Left renal cortex interstitium (tissue), 4 donors: ENCODE results near the gene SLC38A9. TPM values are rescaled to one million over a fixed set of nuclear protein-coding genes. Genes with fewer than 3 reads are reported as not detected.

Experiments used
- DNase-seq, 4 donors: peaks; one replicate each; pipeline ENCODE4 v3.0.0-alpha.2; 2013; ENCODE audit warnings: low read depth in 4 of 4, low spot score in 2 of 4, missing footprints in 1 of 4
- polyA plus RNA-seq, 4 donors: library from polyadenylated mRNA; unstranded; fragments of 120-200 nt; gene quantifications; one replicate each; pipeline ENCODE4 v1.2.1, GENCODE V29; 2013; ENCODE audit not compliant: insufficient read length in 4 of 4

The SLC38A9 gene
- polyA plus RNA-seq, 4 donors, result 25.9 to 35.4 (median 32.4) TPM

DNA sequence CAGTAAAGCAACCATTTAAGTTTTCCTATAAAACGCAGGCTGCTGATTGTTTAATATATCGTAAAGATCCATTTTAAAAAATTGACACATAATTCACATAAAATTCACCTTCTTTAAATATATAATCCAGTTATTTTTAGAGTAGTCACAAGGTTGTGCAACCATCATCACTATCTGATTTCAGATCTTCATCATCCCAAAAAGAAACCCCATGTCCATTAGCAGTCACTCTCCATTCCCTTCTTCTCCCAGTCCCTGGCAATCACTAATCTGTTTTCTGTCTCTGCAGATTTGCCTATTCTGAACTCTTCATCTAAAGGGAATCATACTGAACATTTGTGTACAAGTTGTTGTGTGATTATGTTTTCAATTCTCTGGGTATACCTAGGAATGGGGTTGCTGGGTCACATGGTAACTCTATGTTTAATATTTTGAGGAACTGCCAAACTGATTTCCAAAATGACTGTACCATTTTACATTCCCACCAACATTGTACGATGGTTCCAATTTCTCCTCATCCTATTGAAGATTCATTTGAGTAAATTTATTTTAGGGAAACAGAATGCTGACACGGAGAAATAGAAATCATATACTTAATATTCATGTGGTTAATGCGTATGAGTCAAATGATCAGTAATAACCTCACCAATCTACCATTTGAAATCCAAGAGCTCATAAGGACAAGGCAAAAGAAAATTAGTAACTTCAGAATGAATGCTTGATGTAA lies 119.6 kb downstream of the SLC38A9 start:
- no peak for DNase-seq

GRCh38 chr5:55591686-55592085 lies 120.4 kb downstream of the SLC38A9 start:
- no peak for DNase-seq

DNA sequence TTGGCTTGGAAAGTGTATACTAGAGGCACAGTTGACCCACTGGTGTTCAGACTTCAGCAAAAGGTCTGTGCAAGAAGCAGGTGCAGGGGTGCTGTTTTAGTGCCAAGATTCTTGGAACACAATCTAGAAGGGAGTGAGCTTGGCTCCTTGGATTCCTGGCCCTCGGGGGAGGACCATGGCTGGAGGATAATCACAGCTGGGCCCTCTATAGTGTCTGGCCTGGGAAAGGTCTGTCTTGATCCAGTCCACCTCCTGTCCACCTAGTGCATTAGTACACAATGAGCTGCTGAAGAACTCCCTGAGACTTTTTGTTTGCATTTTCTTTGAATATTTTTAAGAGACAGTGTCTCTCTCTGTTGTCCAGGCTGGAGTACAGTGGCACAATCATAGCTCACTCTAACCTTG lies 126.9 kb downstream of the SLC38A9 start:
- DNase-seq, result no peak

DNA sequence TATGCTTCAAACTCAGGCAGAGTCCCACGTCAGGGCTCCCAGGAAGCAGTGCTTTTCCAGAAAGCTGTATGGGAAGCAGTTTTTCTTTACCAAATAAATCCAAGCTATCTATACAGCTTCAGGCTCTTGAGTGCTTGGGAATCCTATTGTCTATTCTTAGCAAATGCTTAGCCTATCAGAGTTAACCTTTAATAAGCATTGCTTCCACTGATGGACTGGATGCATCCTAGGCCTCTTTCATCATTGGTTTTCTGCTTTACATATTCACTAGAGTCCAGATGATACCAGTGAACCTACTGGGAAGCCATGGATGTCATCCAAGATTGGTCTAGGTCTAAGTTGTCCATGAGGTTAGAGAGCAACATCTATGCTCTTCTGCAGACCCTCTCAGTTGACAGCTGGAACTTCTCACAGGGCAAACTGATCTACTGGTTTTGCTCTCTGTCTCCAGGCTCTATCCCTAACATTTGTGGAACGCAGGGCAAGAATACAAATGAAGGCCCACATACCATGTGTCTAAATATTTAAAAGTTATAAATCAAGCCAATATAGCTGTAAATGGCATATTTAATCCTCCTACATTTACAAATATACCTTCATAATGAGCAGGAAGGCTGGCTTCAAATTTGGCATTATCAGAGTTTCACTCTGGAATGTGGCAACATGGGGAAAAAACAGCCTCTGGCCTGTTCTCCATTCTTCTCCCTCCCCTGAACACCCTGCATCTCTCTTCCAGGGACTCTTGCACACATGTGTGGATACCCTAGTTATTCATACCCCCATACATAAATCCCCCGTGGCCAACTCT lies 127.5 kb downstream of the SLC38A9 start:
- DNase-seq, result no peak

DNA sequence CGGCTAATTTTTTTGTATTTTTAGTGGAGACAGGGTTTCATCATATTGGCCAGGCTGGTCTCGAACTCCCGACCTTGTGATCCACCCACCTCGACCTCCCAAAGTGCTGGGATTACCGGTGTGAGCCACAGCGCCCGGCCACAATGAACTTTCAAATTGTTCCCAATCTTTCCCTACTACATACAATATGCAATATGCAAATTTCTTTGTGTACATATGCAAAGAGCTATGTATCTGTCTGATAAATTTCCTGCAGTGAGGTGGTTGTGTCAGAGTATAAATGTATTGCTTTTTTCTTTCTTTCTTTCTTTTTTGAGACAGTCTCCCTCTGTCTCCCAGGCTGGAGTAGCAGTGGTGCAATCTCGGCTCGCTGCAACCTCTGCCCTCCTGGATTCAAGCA lies 128.5 kb downstream of the SLC38A9 start:
- DNase-seq, result no peak

DNA sequence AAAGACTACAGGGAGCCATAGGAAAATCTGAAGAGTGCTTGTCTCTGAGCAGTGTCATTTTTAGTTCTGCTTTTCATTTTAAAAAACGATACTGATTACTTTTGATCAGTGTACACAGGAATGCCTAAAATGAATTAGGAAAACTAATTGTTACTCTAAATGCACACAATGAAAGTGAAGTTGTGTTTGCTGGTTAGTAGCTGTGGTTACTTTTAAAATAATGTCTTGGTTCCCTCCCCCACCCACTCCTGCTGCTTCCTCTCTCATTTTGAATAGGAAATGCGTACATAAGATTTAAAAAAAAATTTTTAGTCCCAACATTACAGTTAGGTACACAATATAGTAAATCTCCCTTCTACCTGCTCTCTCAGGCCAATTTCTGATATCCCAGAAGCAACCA lies 129.9 kb downstream of the SLC38A9 start:
- DNase-seq, result no peak

DNA sequence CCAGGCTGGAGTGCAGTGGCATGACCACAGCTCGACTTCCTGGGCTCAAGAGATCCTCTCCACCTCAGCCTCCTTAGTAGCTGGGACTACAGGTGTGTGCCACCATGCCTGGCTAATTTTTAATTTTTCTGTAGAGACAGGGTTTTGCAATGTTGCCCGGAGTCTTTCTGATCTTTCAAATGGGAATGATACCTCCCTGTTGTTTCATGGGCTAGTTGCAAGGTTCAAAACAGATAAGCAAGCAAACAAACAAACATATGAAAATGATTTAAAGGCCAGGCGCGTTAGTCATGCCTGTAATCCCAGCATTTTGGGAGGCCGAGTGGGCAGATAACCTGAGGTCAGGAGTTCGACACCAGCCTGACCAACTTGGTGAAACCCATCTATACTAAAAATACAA lies 132.1 kb downstream of the SLC38A9 start:
- no peak for DNase-seq

- no peak for DNase-seq
Measured at GRCh38 chr5:55578771-55579170, 133.4 kb downstream of the SLC38A9 start.

GRCh38 chr5:55577353-55578060 lies 134.6 kb downstream of the SLC38A9 start:
- no peak for DNase-seq

DNA sequence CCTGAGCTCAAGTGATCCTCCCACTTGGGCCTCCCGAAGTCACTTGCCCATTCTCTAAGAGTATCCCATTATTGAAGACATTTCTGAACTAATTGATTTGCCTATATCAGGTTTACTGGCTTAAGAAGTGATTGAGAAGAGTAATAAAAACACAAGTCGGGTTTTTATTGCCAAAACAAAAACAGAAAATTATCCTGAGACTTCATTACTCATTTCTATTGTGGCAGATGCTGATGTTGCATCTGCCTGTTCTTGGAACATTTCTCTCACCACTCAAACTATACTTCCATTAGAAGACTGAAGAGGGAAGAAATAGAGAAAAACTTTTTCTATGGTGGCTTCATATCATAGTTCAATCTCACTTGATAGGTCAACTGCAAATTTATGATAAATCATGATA lies 135.5 kb downstream of the SLC38A9 start:
- no peak for DNase-seq

Other genes with a start within 250 kb of the SLC38A9 start
- gene PLPP1, start 177.4 kb downstream of the SLC38A9 start, polyA plus RNA-seq, result 100 to 1,000 TPM in 1 of 4 donors, 10 to 100 TPM in 3; 79.4 to 101 (median 89.7) TPM
- gene DDX4, start 25.7 kb upstream of the SLC38A9 start, polyA plus RNA-seq, result under 1 TPM in 1 of 4 donors, not detected in 3; 0.06 TPM
- gene IL31RA, start 139.0 kb upstream of the SLC38A9 start, polyA plus RNA-seq, result under 1 TPM; 0.06 to 0.16 (median 0.12) TPM